ENCODE measurements around the gene PCNX1. TPM values are rescaled to one million over a fixed set of nuclear protein-coding genes. Genes with fewer than 3 reads are reported as not detected.

PCNX1 gene
- total and polyA plus RNA-seq, 2 of the 4 experiments (the other 2 are of a cell fraction): 15.0 to 43.7 TPM

DNA sequence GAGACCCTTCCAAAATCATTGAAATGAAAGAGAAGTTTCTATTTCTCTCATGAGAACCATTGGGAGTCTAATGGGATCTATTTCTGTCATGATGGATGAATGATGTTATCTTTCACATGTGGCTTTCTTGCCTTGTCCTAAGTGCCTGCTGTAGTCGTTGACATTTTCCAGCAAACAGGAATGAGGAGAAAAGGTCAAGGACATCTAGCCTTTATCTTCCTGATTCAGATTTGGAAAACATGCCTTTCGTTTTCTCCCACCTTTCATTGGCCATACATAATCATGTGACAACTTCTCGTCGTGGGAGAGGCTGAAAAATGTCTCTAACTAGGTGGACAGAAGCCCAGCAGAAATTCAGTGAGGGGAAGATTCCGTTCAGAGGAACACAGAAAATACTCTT lies 94.5 kb downstream of the PCNX1 start:
- POLR2A ChIA-PET (ENCODE audit: unreplicated experiment): no interaction called here

More for the DNA sequence above, 94.5 kb downstream of the PCNX1 start:
- no peak overlapping the region for H2BK15ac ChIP-seq (ENCODE audit: low read depth, low read length)
- CTCF ChIA-PET: no interaction called here
- peaks cover 20 to 32% of the 10 kb centered on the region in 2 experiments; a peak in 3 of 4 replicates for H3K79me1 ChIP-seq (ENCODE audit: low read depth in 1 of 2, low read length in 2 of 2)
- no peak overlapping the region for H4K8ac ChIP-seq (ENCODE audit: low read depth in 2 of 2, low read length in 2 of 2)
- intact Hi-C loops (cut with micrococcal nuclease): no loop called here
- no peak overlapping the region for H4K5ac ChIP-seq (ENCODE audit: low read depth, low read length)
- H3K4me2 ChIP-seq (ENCODE audit: low read depth, low read length): no peak overlapping the region
- no peak overlapping the region for H2AK9ac ChIP-seq (replicated peaks; ENCODE audit: low read depth, low read length, poor library complexity)
- H2AFZ ChIP-seq (replicated peaks; ENCODE audit: low read length, poor library complexity): no peak overlapping the region
- no TSS peak for BruUV-seq (replicated peaks)
- H4K91ac ChIP-seq (ENCODE audit: insufficient read depth, low read depth, low read length): no peak overlapping the region
- no peaks in the 10 kb centered on the region for H3K27me3 ChIP-seq (ENCODE audit: control insufficient read depth, insufficient read depth, low read length)
- no peak overlapping the region for H3K4me3 ChIP-seq (ENCODE audit: insufficient read depth, low read depth, low read length)
- H3K36me3 ChIP-seq (ENCODE audit: control insufficient read depth, insufficient read depth, low read length): peaks cover 9% of the 10 kb centered on the region
- H3K14ac ChIP-seq (replicated peaks; ENCODE audit: low read depth, low read length): no peak overlapping the region
- H2BK5ac ChIP-seq (ENCODE audit: low read depth, low read length, poor library complexity, severe bottlenecking): no peak overlapping the region
- no CpG with 5 or more reads among the region's 5 CpGs for WGBS, 2 experiments (ENCODE audit: extremely low coverage in 2 of 2, insufficient read length in 1 of 2)
- H3K4me1 ChIP-seq (ENCODE audit: control insufficient read depth, insufficient read depth, low read length): peaks cover 9% of the 10 kb centered on the region
- no peak for ATAC-seq (ENCODE audit: low read depth)
- H3K23ac ChIP-seq (ENCODE audit: low read depth, low read length): no peak overlapping the region
- dilution Hi-C loops (cut with HindIII; ENCODE audit: low sequenced_read_pairs, unreplicated experiment): no loop called here
- H2AK5ac ChIP-seq (ENCODE audit: low read depth, low read length): no peak overlapping the region
- in situ Hi-C loops (cut with MboI; ENCODE audit: low sequenced_read_pairs): no loop called here
- TF ChIP-seq CHD1 (IDR thresholded peaks at IDR 0.05; ENCODE audit: low read depth, low read length) (no peak), NFE2L2 (IDR thresholded peaks at IDR 0.05; ENCODE audit: low read depth, low read length) (no peak), SMC3 (IDR thresholded peaks at IDR 0.05; ENCODE audit: low read depth, low read length) (no peak), RCOR1 (IDR thresholded peaks at IDR 0.05; ENCODE audit: insufficient replicate concordance, low read length) (no peak), MAZ (IDR thresholded peaks at IDR 0.05; ENCODE audit: borderline replicate concordance, low read depth, low read length) (no peak), MAFK (IDR thresholded peaks at IDR 0.05; ENCODE audit: low read depth, low read length) (no peak), RAD21 (IDR thresholded peaks at IDR 0.05; ENCODE audit: low read length) (no peak), BHLHE40 (IDR thresholded peaks at IDR 0.05; ENCODE audit: low read depth, low read length) (no peak), CEBPB (IDR thresholded peaks at IDR 0.05; ENCODE audit: low read depth, low read length) (no peak), RFX5 (IDR thresholded peaks at IDR 0.05; ENCODE audit: low read depth, low read length) (no peak)
- TF ChIP-seq, protein P1, sequence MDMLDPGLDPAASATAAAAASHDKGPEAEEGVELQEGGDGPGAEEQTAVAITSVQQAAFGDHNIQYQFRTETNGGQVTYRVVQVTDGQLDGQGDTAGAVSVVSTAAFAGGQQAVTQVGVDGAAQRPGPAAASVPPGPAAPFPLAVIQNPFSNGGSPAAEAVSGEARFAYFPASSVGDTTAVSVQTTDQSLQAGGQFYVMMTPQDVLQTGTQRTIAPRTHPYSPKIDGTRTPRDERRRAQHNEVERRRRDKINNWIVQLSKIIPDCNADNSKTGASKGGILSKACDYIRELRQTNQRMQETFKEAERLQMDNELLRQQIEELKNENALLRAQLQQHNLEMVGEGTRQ (IDR thresholded peaks at IDR 0.05; ENCODE audit: low read depth, low read length): no peak
- TF ChIP-seq, protein P2, sequence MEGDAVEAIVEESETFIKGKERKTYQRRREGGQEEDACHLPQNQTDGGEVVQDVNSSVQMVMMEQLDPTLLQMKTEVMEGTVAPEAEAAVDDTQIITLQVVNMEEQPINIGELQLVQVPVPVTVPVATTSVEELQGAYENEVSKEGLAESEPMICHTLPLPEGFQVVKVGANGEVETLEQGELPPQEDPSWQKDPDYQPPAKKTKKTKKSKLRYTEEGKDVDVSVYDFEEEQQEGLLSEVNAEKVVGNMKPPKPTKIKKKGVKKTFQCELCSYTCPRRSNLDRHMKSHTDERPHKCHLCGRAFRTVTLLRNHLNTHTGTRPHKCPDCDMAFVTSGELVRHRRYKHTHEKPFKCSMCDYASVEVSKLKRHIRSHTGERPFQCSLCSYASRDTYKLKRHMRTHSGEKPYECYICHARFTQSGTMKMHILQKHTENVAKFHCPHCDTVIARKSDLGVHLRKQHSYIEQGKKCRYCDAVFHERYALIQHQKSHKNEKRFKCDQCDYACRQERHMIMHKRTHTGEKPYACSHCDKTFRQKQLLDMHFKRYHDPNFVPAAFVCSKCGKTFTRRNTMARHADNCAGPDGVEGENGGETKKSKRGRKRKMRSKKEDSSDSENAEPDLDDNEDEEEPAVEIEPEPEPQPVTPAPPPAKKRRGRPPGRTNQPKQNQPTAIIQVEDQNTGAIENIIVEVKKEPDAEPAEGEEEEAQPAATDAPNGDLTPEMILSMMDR (conservative IDR thresholded peaks at IDR 0.05; ENCODE audit: low read depth, low read length): no peak
- no peak overlapping the region for H3K9ac ChIP-seq (ENCODE audit: low read depth, low read length)
- H2BK120ac ChIP-seq (ENCODE audit: low read depth, low read length): no peak overlapping the region
- no peaks in the 10 kb centered on the region for H3K9me3 ChIP-seq (ENCODE audit: control insufficient read depth, insufficient read depth, low read length)
- peak overlapping the region; percentile 56; the same call in 1 of the 2 replicates for H2BK20ac ChIP-seq (ENCODE audit: low read depth, low read length)
- no peak overlapping the region for H3K56ac ChIP-seq (ENCODE audit: extremely low read depth, insufficient read depth, low read length)
- peaks cover 4% of the 10 kb centered on the region; the same call in 1 of the 2 replicates for H4K20me1 ChIP-seq (ENCODE audit: insufficient read depth, low read length)
- no peak overlapping the region for H3K4ac ChIP-seq (ENCODE audit: low read depth, low read length)
- no peak overlapping the region for H3K18ac ChIP-seq (ENCODE audit: low read depth, low read length)
- peaks cover 13% of the 10 kb centered on the region for H3K9me1 ChIP-seq (ENCODE audit: insufficient read depth, low read length)
- no peak overlapping the region for H3K27ac ChIP-seq (ENCODE audit: insufficient read depth, low read length)
- DNase-seq: no peak
